Ovary (tissue), 9 donors: ENCODE data around the gene CASK. TPM values are rescaled to one million over a fixed set of nuclear protein-coding genes. Genes with fewer than 3 reads are reported as not detected.
"Not testable (repeated sequence)": the region's sequence is repeated elsewhere in the genome, so short reads cannot be mapped to it uniquely, and the experiment has no call there.

Experiments
- DNase-seq, 5 donors: peaks; one replicate each; pipeline ENCODE4 v3.0.0-alpha.2; 2019 to 2020
- H3K27ac ChIP-seq, 2 donors: fragments of 200-600 bp; one replicate each; pipeline versions ENCODE4 v1.5.1 to v1.8.0; 2019 to 2022
- H3K27me3 ChIP-seq: fragments of 200-600 bp; one replicate; pipeline ENCODE4 v1.8.0; 2022
- H3K36me3 ChIP-seq: fragments of 200-600 bp; sonication (generic); one replicate; pipeline ENCODE4 v1.5.1; 2019
- H3K4me1 ChIP-seq: one replicate; pipeline ENCODE4 v1.8.1; 2013; ENCODE audit warnings: mild to moderate bottlenecking, moderate library complexity; ENCODE audit not compliant: insufficient read depth
- H3K4me3 ChIP-seq: fragments of 200-600 bp; sonication (generic); one replicate; pipeline ENCODE4 v1.5.1; 2017
- H3K9me3 ChIP-seq, 2 donors: fragments of 200-600 bp in 1 of 2; sonication (generic) in 1 of 2; one replicate each; pipeline versions ENCODE4 v1.5.1 to v1.8.1; 2013 to 2019; ENCODE audit warnings: mild to moderate bottlenecking in 1 of 2, moderate library complexity in 1 of 2
- CTCF ChIP-seq, 3 donors: fragments of 450-650 bp in 2 of 3; fragments of 200-600 bp in 1 of 3; IDR thresholded peaks; one replicate each; pipeline versions ENCODE4 v1.5.1 to v1.8.0; 2016 to 2022; ENCODE audit warnings: antibody characterized with exemption in 3 of 3, mild to moderate bottlenecking in 1 of 3
- EP300 ChIP-seq: sonication (generic); formaldehyde crosslinking; IDR thresholded peaks from one replicate; pipeline ENCODE4 v1.6.1; 2017; ENCODE audit warnings: antibody characterized with exemption
- POLR2A ChIP-seq: fragments of 450-650 bp; IDR thresholded peaks from one replicate; pipeline ENCODE4 v1.6.1; 2017; ENCODE audit warnings: antibody characterized with exemption, mild to moderate bottlenecking, moderate library complexity
- WGBS, 3 donors: extraction: QIAGEN DNeasy Blood & Tissue Kit in 1 of 3; methylation state at CpG; one replicate each; pipeline versions ENCODE4 v1.1.5 to v1.1.7; 2013 to 2017; 5-methylcytosine and 5-hydroxymethylcytosine counted together
- intact Hi-C, 4 donors: fragments of 100-400 bp; cut with DNase I; formaldehyde crosslinking; loops; one replicate each; pipeline versions ENCODE4 v1.11.0 to v1.15.1; 2022 to 2023
- polyA plus RNA-seq, 2 donors: library from polyadenylated mRNA; stranded (reverse); fragments of 200-250 nt in 1 of 2; fragments of 350-450 nt in 1 of 2; fragmentation: Illumina TruSeq in 1 of 2; extraction: RNeasy Lipid Tissue Mini Kit (QIAGEN cat#74804) in 1 of 2; gene quantifications; one replicate each; pipeline ENCODE4 v1.2.3, GENCODE V29; 2013 to 2014
- total RNA-seq, 7 donors: library from RNA; depleted of rRNA in 2 of 7; stranded (reverse); fragments of >200 nt in 2 of 7; fragmentation: NEBNext Ultra II Directional in 3 of 7; extraction: Animal tissue kit (Norgen Biotek cat#: 25700) in 3 of 7; gene quantifications; one replicate each; pipeline versions ENCODE4 v1.1.0 to v1.2.4, GENCODE V29; 2016 to 2023
- donor health status: DM: no; HTN: no; CAD: no; lungs with moderate emphysema.
- donor health status: DM: no; HTN: no; CAD: no.
- donor health status: Bipolar disorder and iron deficiency.
- donor health status: DM: yes; HTN: yes; CAD: no.
- donor health status: DM: no; HTN: no; CAD: no.
- donor health status: DM: yes; HTN: yes; CAD: no.

Gene CASK
- total and polyA plus RNA-seq, 9 donors = 11.3 to 70.9 (median 36.8) TPM

DNA sequence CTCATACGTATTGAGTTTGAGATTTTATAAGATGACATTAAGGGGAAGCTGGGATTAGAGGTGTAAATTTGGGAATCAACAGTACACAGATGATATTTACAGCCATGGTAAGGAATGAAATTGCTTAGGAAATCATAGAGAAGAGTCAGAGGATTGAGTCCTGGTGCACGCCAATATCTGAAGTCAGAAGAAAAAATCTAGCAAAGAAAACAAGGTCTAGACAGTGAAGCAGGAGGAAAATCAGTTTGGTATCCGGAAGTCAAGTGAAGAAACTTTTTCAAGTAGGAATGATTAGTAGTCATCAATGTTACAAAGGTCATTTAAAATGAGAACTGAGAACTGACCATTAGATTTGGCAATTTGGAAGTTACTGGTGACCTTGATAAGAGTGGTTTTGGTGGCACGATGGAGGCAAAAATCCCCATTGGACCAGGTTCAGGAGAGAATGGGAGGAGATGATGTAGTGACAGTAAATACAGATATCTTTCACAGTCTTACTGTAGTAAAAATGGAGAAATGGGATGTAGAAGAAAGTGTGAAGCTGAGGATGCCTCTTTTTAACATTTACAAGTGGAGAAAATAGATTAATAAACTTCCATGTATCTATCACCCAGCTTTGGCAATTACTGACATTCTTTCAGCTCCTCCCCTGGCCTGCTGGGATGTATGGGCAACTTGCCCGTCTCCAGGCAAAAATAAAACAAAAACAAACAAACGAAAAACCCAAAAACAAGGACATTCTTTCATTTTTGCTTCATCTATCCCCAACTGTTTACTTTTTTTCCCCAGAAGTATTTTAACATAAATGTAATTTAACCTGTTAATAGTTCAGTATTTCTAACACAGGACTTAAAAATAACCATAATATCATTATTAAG lies 245.9 kb downstream of the CASK start:
- 43 to 51% (median 49%) methylated on average over 6 of the region's 6 CpGs for WGBS, 3 donors
- Histone ChIP-seq H3K27ac (no peak overlapping the region), H3K36me3 (no peaks in the 10 kb centered on the region), H3K4me1 (peaks cover 2% of the 10 kb centered on the region), H3K27me3 (no peaks in the 10 kb centered on the region), H3K4me3 (no peak overlapping the region), H3K9me3 (no peaks in the 10 kb centered on the region)
- intact Hi-C loops = no loop called here
- TF ChIP-seq POLR2A (no peak), CTCF (IDR thresholded peaks at IDR 0.05) (no peak)
- no peak for DNase-seq

GRCh38 chrX:41676361-41676760 lies 247.0 kb downstream of the CASK start:
- H3K27me3 ChIP-seq, H3K9me3 ChIP-seq, intact Hi-C loops, DNase-seq, H3K4me3 ChIP-seq, H3K36me3 ChIP-seq, H3K27ac ChIP-seq, H3K4me1 ChIP-seq: not testable (repeated sequence)
- 84 to 89% (median 88%) methylated on average over 15 of the region's 15 CpGs for WGBS, 3 donors

DNA sequence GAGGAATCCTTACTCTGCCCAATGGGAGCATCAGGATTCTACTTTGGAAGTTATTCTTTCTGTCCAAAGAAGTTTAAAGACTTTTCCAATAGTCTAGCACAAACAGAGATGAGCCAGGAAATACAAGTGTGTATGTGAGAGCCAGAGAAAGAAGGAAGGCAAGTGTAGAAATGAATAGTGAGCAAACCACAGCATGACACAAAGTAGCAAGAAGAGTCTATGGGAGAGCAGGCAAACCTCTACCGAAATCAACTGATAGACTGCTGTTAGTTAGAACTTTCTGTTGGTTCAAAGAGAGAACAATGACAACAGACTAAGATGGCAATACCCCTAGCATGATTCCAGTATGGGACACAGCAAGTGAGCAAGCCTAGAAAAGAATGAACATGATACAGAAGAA lies 250.7 kb downstream of the CASK start:
- no peak overlapping the region for H3K4me3 ChIP-seq
- WGBS, 3 donors = 63 to 76% (median 68%) methylated on average over 1 of the region's 1 CpG

DNA sequence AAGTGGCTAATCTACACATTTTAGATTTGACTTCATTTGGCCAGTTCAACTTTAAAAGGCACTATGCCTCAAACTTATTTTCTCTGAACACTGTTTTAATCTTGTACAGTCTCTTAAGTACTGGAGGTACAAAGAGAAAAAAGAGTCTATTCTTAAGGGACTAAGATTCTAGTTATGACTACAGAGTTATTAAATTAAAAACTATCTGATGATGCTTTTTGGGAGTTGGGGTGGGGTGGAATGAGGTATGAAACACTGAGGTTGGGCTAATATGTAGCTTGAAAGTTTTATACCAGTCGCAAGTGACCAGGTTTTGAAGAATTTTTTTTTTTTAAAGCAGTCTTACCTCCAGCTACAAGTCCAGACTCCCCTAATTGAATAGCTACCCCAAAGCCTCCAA lies 252.3 kb downstream of the CASK start:
- H3K4me1 ChIP-seq = no peaks in the 10 kb centered on the region
- 82 to 93% (median 89%) methylated on average over 1 of the region's 1 CpG for WGBS, 3 donors

More for the DNA sequence above, 250.7 kb downstream of the CASK start:
- H3K27ac ChIP-seq = no peak overlapping the region
- peaks cover 2% of the 10 kb centered on the region for H3K4me1 ChIP-seq
- no peaks in the 10 kb centered on the region for H3K36me3 ChIP-seq
- DNase-seq = no peak
- no peaks in the 10 kb centered on the region for H3K27me3 ChIP-seq
- TF ChIP-seq EP300 = no peak
- no peak for TF ChIP-seq POLR2A
- no peak for TF ChIP-seq CTCF (IDR thresholded peaks at IDR 0.05)
- intact Hi-C loops = no loop called here
- H3K9me3 ChIP-seq = no peaks in the 10 kb centered on the region

More for the DNA sequence above, 252.3 kb downstream of the CASK start:
- Histone ChIP-seq H3K27me3 (no peaks in the 10 kb centered on the region), H3K27ac (no peak overlapping the region), H3K4me3 (no peak overlapping the region), H3K9me3 (no peaks in the 10 kb centered on the region), H3K36me3 (no peaks in the 10 kb centered on the region)
- no peak for TF ChIP-seq EP300
- TF ChIP-seq CTCF (IDR thresholded peaks at IDR 0.05) = no peak
- TF ChIP-seq POLR2A = no peak
- intact Hi-C loops = no loop called here
- DNase-seq = no peak
